Measurements from ENCODE around the gene CGB7. TPM values are rescaled to one million over a fixed set of nuclear protein-coding genes. Genes with fewer than 3 reads are reported as not detected.

Gene CGB7
- total and polyA plus RNA-seq, 9 of the 15 experiments (the other 6 are each of a cell fraction or from before 2014, with no cell fraction given), result not detected

DNA sequence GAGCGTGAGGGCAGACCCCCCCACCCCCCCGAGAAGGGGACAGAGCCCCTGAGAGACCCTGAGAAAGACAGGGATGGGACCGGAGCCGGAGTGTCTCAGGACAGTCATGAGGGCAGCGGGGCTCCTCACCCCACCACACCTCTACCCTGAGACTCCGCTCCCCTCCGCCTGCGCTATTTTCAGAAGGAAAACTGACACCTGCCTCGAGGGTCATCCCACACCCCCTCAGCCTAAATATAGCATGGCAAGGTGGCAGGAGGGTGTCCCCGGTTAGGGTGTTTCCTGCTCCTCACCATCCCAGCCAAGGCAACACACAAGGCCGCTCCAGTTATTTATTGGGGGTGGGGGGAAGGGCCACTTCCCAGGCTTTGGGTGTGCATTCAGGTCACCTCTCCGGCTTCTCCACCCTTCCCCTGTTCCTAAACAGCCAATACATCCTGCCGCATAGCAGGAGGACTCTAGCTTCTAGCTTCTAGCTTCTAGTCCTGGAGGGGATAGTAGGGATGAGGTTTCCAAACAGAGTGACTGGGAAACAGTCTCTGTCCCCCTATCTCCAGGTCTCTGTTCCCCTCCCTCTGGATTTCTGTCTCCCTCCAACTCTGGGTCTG, 8.5 kb upstream of the CGB7 start:
- intact Hi-C loops (cut with micrococcal nuclease) (no loop called here), in situ Hi-C loops (cut with MboI) (no loop called here)
- 0 out of 3 replicates have a peak, but pooled peaks have one; percentile 23 for ATAC-seq
- Histone ChIP-seq H2AFZ (ENCODE audit: low read depth, low read length) (no peak overlapping the region), H3K27ac (ENCODE audit: extremely low read depth, low read depth, low read length) (no peak overlapping the region), H3K79me2 (ENCODE audit: control insufficient read depth, insufficient read depth, low read length) (no peaks in the 10 kb centered on the region), H3K4me1 (replicated peaks in 1 of 2; ENCODE audit: control insufficient read depth in 2 of 2, insufficient read depth in 2 of 2, low read length in 2 of 2) (peaks cover 0 to 28% of the 10 kb centered on the region in 2 experiments; a peak in 4 of 5 replicates), H3K27me3 (ENCODE audit: control insufficient read depth in 2 of 2, insufficient read depth in 2 of 2, low read length in 2 of 2) (peaks cover 24 to 64% of the 10 kb centered on the region in 2 experiments; a peak in 4 of 5 replicates), H3K4me2 (ENCODE audit: insufficient read depth, low read length) (no peak overlapping the region), H4K20me1 (replicated peaks; ENCODE audit: control insufficient read depth, insufficient read depth, low read length) (no peaks in the 10 kb centered on the region), H3K9me3 (replicated peaks; ENCODE audit: control insufficient read depth, insufficient read depth, low read depth, low read length) (no peaks in the 10 kb centered on the region), H3K36me3 (ENCODE audit: control insufficient read depth, insufficient read depth, low read length) (no peaks in the 10 kb centered on the region), H3K9me1 (ENCODE audit: control insufficient read depth, insufficient read depth, low read length) (no peaks in the 10 kb centered on the region), H3K4me3 (no peak overlapping the region), H3K9ac (ENCODE audit: insufficient read depth in 1 of 2, low read depth in 2 of 2, low read length in 2 of 2) (no peak overlapping the region; a peak in 1 of 4 replicates)
- no peak for FAIRE-seq
- WGBS (ENCODE audit: insufficient coverage, low coverage, missing lambda C conversion rate), result 27% methylated on average over 10 of the region's 13 CpGs
- BruUV-seq (replicated peaks), result no TSS peak
- DNase-seq (ENCODE audit: extremely low read depth in 1 of 4, low spot score in 3 of 4), result no peak
- POLR2A ChIA-PET, result no interaction called here
- CTCF ChIA-PET (ENCODE audit: low intra/inter-chr PET ratio), result no interaction called here
- TF ChIP-seq, protein P1, sequence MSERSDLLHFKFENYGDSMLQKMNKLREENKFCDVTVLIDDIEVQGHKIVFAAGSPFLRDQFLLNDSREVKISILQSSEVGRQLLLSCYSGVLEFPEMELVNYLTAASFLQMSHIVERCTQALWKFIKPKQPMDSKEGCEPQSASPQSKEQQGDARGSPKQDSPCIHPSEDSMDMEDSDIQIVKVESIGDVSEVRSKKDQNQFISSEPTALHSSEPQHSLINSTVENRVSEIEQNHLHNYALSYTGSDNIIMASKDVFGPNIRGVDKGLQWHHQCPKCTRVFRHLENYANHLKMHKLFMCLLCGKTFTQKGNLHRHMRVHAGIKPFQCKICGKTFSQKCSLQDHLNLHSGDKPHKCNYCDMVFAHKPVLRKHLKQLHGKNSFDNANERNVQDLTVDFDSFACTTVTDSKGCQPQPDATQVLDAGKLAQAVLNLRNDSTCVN (CRISPR knock-in tag; IDR thresholded peaks at IDR 0.05), result no peak
- TF ChIP-seq, protein P2, sequence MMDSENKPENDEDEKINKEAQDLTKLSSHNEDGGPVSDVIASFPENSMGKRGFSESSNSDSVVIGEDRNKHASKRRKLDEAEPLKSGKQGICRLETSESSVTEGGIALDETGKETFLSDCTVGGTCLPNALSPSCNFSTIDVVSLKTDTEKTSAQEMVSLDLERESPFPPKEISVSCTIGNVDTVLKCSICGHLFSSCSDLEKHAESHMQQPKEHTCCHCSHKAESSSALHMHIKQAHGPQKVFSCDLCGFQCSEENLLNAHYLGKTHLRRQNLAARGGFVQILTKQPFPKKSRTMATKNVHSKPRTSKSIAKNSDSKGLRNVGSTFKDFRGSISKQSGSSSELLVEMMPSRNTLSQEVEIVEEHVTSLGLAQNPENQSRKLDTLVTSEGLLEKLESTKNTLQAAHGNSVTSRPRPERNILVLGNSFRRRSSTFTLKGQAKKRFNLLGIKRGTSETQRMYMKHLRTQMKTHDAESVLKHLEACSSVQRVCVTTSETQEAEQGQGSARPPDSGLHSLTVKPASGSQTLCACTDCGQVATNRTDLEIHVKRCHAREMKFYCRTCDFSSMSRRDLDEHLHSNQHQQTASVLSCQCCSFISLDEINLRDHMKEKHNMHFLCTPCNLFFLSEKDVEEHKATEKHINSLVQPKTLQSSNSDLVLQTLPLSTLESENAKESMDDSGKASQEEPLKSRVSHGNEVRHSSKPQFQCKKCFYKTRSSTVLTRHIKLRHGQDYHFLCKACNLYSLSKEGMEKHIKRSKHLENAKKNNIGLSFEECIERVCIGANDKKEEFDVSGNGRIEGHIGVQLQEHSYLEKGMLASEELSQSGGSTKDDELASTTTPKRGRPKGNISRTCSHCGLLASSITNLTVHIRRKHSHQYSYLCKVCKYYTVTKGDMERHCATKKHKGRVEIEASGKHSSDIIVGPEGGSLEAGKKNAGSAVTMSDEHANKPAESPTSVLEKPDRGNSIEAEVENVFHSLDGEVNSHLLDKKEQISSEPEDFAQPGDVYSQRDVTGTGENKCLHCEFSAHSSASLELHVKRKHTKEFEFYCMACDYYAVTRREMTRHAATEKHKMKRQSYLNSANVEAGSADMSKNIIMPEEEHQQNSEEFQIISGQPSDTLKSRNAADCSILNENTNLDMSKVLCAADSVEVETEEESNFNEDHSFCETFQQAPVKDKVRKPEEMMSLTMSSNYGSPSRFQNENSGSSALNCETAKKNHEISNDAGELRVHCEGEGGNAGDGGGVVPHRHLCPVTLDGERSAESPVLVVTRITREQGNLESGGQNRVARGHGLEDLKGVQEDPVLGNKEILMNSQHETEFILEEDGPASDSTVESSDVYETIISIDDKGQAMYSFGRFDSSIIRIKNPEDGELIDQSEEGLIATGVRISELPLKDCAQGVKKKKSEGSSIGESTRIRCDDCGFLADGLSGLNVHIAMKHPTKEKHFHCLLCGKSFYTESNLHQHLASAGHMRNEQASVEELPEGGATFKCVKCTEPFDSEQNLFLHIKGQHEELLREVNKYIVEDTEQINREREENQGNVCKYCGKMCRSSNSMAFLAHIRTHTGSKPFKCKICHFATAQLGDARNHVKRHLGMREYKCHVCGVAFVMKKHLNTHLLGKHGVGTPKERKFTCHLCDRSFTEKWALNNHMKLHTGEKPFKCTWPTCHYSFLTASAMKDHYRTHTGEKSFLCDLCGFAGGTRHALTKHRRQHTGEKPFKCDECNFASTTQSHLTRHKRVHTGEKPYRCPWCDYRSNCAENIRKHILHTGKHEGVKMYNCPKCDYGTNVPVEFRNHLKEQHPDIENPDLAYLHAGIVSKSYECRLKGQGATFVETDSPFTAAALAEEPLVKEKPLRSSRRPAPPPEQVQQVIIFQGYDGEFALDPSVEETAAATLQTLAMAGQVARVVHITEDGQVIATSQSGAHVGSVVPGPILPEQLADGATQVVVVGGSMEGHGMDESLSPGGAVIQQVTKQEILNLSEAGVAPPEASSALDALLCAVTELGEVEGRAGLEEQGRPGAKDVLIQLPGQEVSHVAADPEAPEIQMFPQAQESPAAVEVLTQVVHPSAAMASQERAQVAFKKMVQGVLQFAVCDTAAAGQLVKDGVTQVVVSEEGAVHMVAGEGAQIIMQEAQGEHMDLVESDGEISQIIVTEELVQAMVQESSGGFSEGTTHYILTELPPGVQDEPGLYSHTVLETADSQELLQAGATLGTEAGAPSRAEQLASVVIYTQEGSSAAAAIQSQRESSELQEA (IDR thresholded peaks at IDR 0.05; ENCODE audit: low read depth), result no peak
- TF ChIP-seq GTF2E2 (tag; IDR thresholded peaks at IDR 0.05) (no peak), NFRKB (IDR thresholded peaks at IDR 0.05; ENCODE audit: low read depth) (no peak), ZNF24 (IDR thresholded peaks at IDR 0.05) (no peak), POLR2AphosphoS5 (IDR thresholded peaks at IDR 0.05; ENCODE audit: control insufficient read depth, insufficient read depth, low read depth, low read length) (no peak), ETS2 (tag; IDR thresholded peaks at IDR 0.05; ENCODE audit: borderline replicate concordance, poor library complexity, severe bottlenecking) (no peak), HCFC1 (IDR thresholded peaks at IDR 0.05; ENCODE audit: low read depth, low read length) (no peak), BACH1 (tag; IDR thresholded peaks at IDR 0.05) (no peak), NRF1 (conservative IDR thresholded peaks at IDR 0.05 in 1 of 2, IDR thresholded peaks at IDR 0.05 in 1 of 2) (no peak), ZNF124 (CRISPR knock-in tag; IDR thresholded peaks at IDR 0.05) (no peak), GTF2A2 (tag; IDR thresholded peaks at IDR 0.05) (no peak)
